HG03095 (cell line): ENCODE measurements around the gene GSX1.
"Not testable (repeated sequence)": the region's sequence is repeated elsewhere in the genome, so short reads cannot be mapped to it uniquely, and the experiment has no call there.

Source experiments
- ATAC-seq: cut with Tn5 transposase; IDR thresholded peaks from one replicate; pipeline ENCODE4 v1.9.1; 2021; ENCODE audit warnings: moderate library complexity; ENCODE audit not compliant: unreplicated experiment

GSX1 gene

GRCh38 chr13:27793507-27794367 lies 1.5 kb downstream of the GSX1 start:
- no peak for ATAC-seq

GRCh38 chr13:27794368-27794691 lies 2.0 kb downstream of the GSX1 start:
- no peak for ATAC-seq

- no peak for ATAC-seq
Measured at GRCh38 chr13:27794921-27795717, 2.8 kb downstream of the GSX1 start.

GRCh38 chr13:27795718-27796019 lies 3.4 kb downstream of the GSX1 start:
- no peak for ATAC-seq

GRCh38 chr13:27796544-27797227 lies 4.4 kb downstream of the GSX1 start:
- ATAC-seq: no peak

GRCh38 chr13:27797228-27797624 lies 4.9 kb downstream of the GSX1 start:
- ATAC-seq: no peak

GRCh38 chr13:27806744-27807387 lies 14.6 kb downstream of the GSX1 start:
- ATAC-seq: no peak

- no peak for ATAC-seq
Measured at GRCh38 chr13:27808851-27809550, 16.7 kb downstream of the GSX1 start.

GRCh38 chr13:27810009-27810408 lies 17.7 kb downstream of the GSX1 start:
- no peak for ATAC-seq

GRCh38 chr13:27810461-27810860 lies 18.2 kb downstream of the GSX1 start:
- ATAC-seq: no peak

- ATAC-seq: no peak
Measured at GRCh38 chr13:27813826-27814225, 21.5 kb downstream of the GSX1 start.

- ATAC-seq: not testable (repeated sequence)
Measured at GRCh38 chr13:27817832-27818231, 25.5 kb downstream of the GSX1 start.

- no peak for ATAC-seq
Measured at GRCh38 chr13:27820524-27821482, 28.5 kb downstream of the GSX1 start.

- no peak for ATAC-seq
Measured at GRCh38 chr13:27821566-27821965, 29.3 kb downstream of the GSX1 start.

- no peak for ATAC-seq
Measured at GRCh38 chr13:27822258-27822872, 30.1 kb downstream of the GSX1 start.

GRCh38 chr13:27822873-27823311 lies 30.6 kb downstream of the GSX1 start:
- no peak for ATAC-seq

- ATAC-seq: no peak
Measured at GRCh38 chr13:27824121-27824520, 31.8 kb downstream of the GSX1 start.

GRCh38 chr13:27825072-27825471 lies 32.8 kb downstream of the GSX1 start:
- ATAC-seq: no peak
